Measurements from ENCODE around the gene MRPL36. TPM values are rescaled to one million over a fixed set of nuclear protein-coding genes. Genes with fewer than 3 reads are reported as not detected.

Gene MRPL36
- total RNA-seq, 1 experiment from 2014 or later: 82.5 TPM

GRCh38 chr5:1751026-1751863 lies 48.4 kb downstream of the MRPL36 start:
- DNase-seq (ENCODE audit: low read depth, low spot score): no peak
- in situ Hi-C loops (cut with HindIII; ENCODE audit: low pct_unique_long_range_greater_than_20kb, low sequenced_read_pairs): no loop called here

GRCh38 chr5:1750469-1750868 lies 49.2 kb downstream of the MRPL36 start:
- in situ Hi-C loops (cut with HindIII; ENCODE audit: low pct_unique_long_range_greater_than_20kb, low sequenced_read_pairs): no loop called here
- DNase-seq (ENCODE audit: low read depth, low spot score): no peak

- no peak for DNase-seq (ENCODE audit: low read depth, low spot score)
- in situ Hi-C loops (cut with HindIII; ENCODE audit: low pct_unique_long_range_greater_than_20kb, low sequenced_read_pairs): no loop called here
Observed at GRCh38 chr5:1749346-1750124, 50.1 kb downstream of the MRPL36 start.

GRCh38 chr5:1748845-1749244 lies 50.8 kb downstream of the MRPL36 start:
- in situ Hi-C loops (cut with HindIII; ENCODE audit: low pct_unique_long_range_greater_than_20kb, low sequenced_read_pairs): no loop called here
- DNase-seq (ENCODE audit: low read depth, low spot score): no peak

Other genes with a start within 250 kb of the MRPL36 start
- gene NDUFS6, start 1.6 kb upstream of the MRPL36 start, total RNA-seq (2014; rRNA removed; shearing (Covaris generic)): 88.1 and 93.4 TPM in 2 replicates
- 0.26 TPM in 1 of 2 replicates, not detected in the other for gene IRX4, start 83.1 kb upstream of the MRPL36 start, total RNA-seq (2014; rRNA removed; shearing (Covaris generic))